Measurements from ENCODE around the gene FAIM2.

FAIM2 gene

DNA sequence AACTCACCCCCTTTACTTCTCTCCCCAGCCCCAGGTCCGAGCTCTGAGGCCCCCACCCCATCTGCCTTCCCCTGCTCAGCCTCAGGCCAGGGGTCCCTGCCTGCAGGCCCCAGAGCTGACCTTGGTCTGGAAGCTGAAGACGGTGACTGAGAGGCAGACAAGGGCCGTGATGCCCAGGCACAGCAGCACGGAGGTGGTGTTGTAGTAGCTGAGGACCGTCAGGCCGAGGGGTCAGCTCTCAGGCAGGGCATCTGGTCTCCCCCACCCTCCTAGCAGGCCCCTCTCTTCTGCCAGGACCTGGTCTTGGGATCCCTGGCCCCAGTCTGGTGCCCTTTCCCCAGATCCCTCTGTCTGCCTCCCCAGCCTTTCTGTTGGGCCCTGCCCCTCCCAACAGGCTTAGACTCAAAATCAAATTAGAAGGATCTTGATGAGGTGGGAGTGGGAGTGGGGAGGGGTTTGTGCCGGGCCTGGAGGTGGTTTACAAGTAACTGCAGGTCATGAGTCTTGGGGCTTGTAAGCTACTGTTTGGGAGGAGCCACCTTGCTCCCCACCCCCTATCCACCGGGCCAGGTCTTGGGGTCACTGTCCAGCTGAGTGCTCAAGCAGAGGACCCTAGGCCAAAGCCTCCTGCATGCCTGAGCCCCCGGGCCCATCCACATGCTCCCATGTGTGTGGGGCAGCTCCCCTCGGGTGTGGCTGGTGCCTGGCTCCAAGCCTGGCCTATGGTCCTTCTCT is 14.2 kb downstream of the FAIM2 start:
- DNase-seq (ENCODE audit: insufficient read length, low spot score) (no peak), FAIRE-seq (no peak)
- TF ChIP-seq CTCF (IDR thresholded peaks at IDR 0.05; ENCODE audit: insufficient read depth, missing control alignments) = no peak

- FAIRE-seq (no peak), DNase-seq (ENCODE audit: insufficient read length, low spot score) (no peak)
- TF ChIP-seq CTCF (IDR thresholded peaks at IDR 0.05; ENCODE audit: insufficient read depth, missing control alignments) = no peak
Observed at GRCh38 chr12:49888461-49889151, 15.1 kb downstream of the FAIM2 start.

- FAIRE-seq = no peak
- no peak for DNase-seq (ENCODE audit: insufficient read length, low spot score)
- no peak for TF ChIP-seq CTCF (IDR thresholded peaks at IDR 0.05; ENCODE audit: insufficient read depth, missing control alignments)
Observed at GRCh38 chr12:49887536-49888401, 15.9 kb downstream of the FAIM2 start.

DNA sequence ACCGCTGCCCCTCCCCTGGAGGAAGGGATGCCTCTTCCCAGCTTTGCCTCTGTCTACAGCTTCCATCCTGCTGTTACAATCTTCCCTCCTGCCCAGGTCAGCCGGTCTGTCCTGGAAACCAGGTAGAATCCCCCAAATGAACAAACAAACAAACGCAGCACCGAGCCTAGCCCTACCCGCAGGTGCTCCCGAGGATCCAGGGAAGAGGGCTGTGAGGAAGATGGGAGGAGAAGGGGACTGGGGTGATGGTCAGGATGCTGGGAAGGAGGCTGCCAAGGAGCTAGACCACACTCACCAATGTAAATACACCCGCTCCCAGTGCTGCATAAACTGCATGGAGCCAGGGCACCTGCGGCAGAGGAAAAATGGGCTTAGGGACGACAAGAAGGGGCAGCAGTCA is 16.6 kb downstream of the FAIM2 start:
- no peak for FAIRE-seq
- DNase-seq (ENCODE audit: insufficient read length, low spot score) = no peak
- TF ChIP-seq CTCF (IDR thresholded peaks at IDR 0.05; ENCODE audit: insufficient read depth, missing control alignments) = no peak

DNA sequence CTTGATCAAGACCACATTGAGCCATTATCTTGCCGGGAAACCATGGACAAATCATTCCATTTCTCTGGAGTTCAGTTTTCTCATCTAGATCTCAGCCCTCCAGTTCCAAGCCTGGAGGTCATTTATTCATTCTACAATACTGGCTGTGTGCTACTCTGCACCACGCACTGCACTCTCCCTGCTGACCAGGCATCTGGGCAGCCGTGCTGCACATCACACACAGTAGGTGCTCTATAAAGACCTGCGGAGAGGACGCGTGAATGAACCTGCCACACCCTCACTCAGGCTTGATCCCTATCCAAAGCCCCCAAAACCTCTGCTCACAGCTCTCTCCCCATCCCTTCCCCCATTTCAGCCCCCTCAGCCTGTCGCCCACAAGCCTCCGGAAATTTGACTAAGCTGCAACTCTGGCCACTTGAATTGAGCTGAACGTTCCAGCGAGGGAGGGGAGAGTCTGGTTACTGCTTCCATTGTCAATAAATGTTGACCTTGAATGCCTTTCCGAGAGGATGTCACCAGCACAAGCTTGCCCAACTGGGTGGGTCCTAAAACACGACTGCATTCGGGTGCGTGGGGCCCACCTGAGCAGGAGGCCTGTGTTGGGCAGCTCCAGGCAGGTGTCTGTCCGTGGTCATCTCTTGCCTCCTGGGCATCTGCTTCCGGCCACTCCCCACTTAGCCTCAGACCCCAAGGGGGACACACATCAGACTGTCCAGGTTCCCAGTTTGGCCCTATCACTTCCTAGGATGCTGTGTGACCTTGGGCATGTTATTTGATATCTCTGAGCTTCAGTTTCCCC is 17.8 kb downstream of the FAIM2 start:
- DNase-seq (ENCODE audit: insufficient read length, low spot score) = no peak
- no peak for TF ChIP-seq CTCF (IDR thresholded peaks at IDR 0.05; ENCODE audit: insufficient read depth, missing control alignments)
- FAIRE-seq = no peak

GRCh38 chr12:49885118-49885517 is 18.6 kb downstream of the FAIM2 start:
- DNase-seq (ENCODE audit: insufficient read length, low spot score) = no peak
- FAIRE-seq = no peak
- no peak for TF ChIP-seq CTCF (IDR thresholded peaks at IDR 0.05; ENCODE audit: insufficient read depth, missing control alignments)
